ENCODE results near the gene NHERF1.

GRCh38 chr17:74748529-74749278, at the start of gene NHERF1:
- TF ChIP-seq BRF2 (IDR thresholded peaks at IDR 0.05; ENCODE audit: borderline replicate concordance, insufficient read depth, insufficient read length) (no peak), MEF2A (IDR thresholded peaks at IDR 0.05; ENCODE audit: control insufficient read depth, low read depth, low read length) (no peak), SP1 (CRISPR knock-in tag; IDR thresholded peaks at IDR 0.05) (peak; percentile 76), TAF1 (IDR thresholded peaks at IDR 0.05; ENCODE audit: control insufficient read depth, extremely low read depth, insufficient read depth, low read length, severe bottlenecking) (peak; percentile 95), CTCF (IDR thresholded peaks at IDR 0.05 in 2 of 3, conservative IDR thresholded peaks at IDR 0.05 in 1 of 3; ENCODE audit: insufficient read depth in 2 of 3, low read depth in 1 of 3, low read length in 3 of 3) (peak; percentile 22 to 78 (median 31); a peak in 4 of 6 replicates), ZBTB26 (CRISPR knock-in tag; IDR thresholded peaks at IDR 0.05) (no peak), XRCC5 (IDR thresholded peaks at IDR 0.05; ENCODE audit: low read depth, low read length) (no peak), ZBTB9 (CRISPR knock-in tag; IDR thresholded peaks at IDR 0.05) (no peak), RFX5 (IDR thresholded peaks at IDR 0.05; ENCODE audit: low read depth, low read length) (no peak), TFE3 (CRISPR knock-in tag; IDR thresholded peaks at IDR 0.05) (no peak), MAX (CRISPR knock-in tag; IDR thresholded peaks at IDR 0.05) (peak; percentile 46)
